GM12878 (cell line): Measurements from ENCODE around the gene GRIK1. TPM values are rescaled to one million over a fixed set of nuclear protein-coding genes. Genes with fewer than 3 reads are reported as not detected.

Source experiments
- ATAC-seq: fragments of 200-7000 bp; cut with Tn5 transposase; 3 replicates; pipeline ENCODE4 v1.9.1; 2020; ENCODE audit warnings: mild to moderate bottlenecking, moderate library complexity
- BruUV-seq: library from RNA; stranded (reverse); fragments of 400-500 nt; replicated peaks from 2 replicates; lab custom pipeline; 2021; lab: Mats Ljungman, UMichigan
- CTCF ChIA-PET: fragments of 300-600 bp; sonication (Branson Sonifier 250); formaldehyde crosslinking; extraction: SDS; loops from one replicate; lab custom pipeline; 2021; ENCODE audit warnings: inconsistent platforms; lab: Yijun Ruan, JAX
- POLR2A ChIA-PET: fragments of 350-600 bp; formaldehyde crosslinking; extraction: SDS; loops from one replicate; lab custom pipeline; 2021; ENCODE audit warnings: inconsistent platforms; lab: Charles Lee
- RAD21 ChIA-PET: fragments of 300-600 bp; sonication (Branson Sonifier 250); formaldehyde crosslinking; loops from one replicate; lab custom pipeline; 2023; ENCODE audit warnings: antibody characterized with exemption; ENCODE audit not compliant: unreplicated experiment; lab: Charles Lee
- SMC1A ChIA-PET: fragments of 300-600 bp; sonication (Branson Sonifier 250); formaldehyde crosslinking; loops from one replicate; lab custom pipeline; 2023; ENCODE audit not compliant: unreplicated experiment, uncharacterized antibody; lab: Charles Lee
- DNase-seq: peaks from one replicate; pipeline ENCODE4 v3.0.0-alpha.2; 2011; ENCODE audit warnings: low read depth, low spot score
- FAIRE-seq: peaks from 3 replicates; lab custom pipeline; 2011; peaks lifted over from hg19 to GRCh38; lab: Jason Lieb, UNC
- H2AFZ ChIP-seq: 2 replicates; pipeline ENCODE4 v1.6.0; 2011; ENCODE audit warnings: low read depth, low read length, control low read depth; ENCODE audit not compliant: control insufficient read depth
- H3K27ac ChIP-seq: 2 replicates; pipeline ENCODE4 v1.5.1; 2011; ENCODE audit warnings: control low read depth; ENCODE audit not compliant: control insufficient read depth, insufficient read depth
- H3K27me3 ChIP-seq, 2 experiments: replicated peaks in 1 of 2; 2 replicates each; pipeline versions ENCODE4 v1.6.0 to v1.6.1; 2011; ENCODE audit warnings: low read length in 1 of 2; ENCODE audit not compliant: control insufficient read depth in 2 of 2, insufficient read depth in 2 of 2
- H3K36me3 ChIP-seq, 2 experiments: 2 replicates each; pipeline ENCODE4 v1.5.1; 2011; ENCODE audit warnings: low read length in 1 of 2; ENCODE audit not compliant: control insufficient read depth in 2 of 2, insufficient read depth in 2 of 2
- H3K4me1 ChIP-seq: 2 replicates; pipeline ENCODE4 v1.6.1; 2011; ENCODE audit warnings: mild to moderate bottlenecking, low read length, moderate library complexity, mixed read lengths; ENCODE audit not compliant: control insufficient read depth, insufficient read depth
- H3K4me2 ChIP-seq: 2 replicates; pipeline ENCODE4 v1.6.0; 2011; ENCODE audit warnings: control low read depth; ENCODE audit not compliant: control insufficient read depth, insufficient read depth
- H3K4me3 ChIP-seq: fragments of 200-600 bp; sonication (generic); 2 replicates; pipeline ENCODE4 v1.5.1; 2016
- H3K79me2 ChIP-seq: 2 replicates; pipeline ENCODE4 v1.6.0; 2011; ENCODE audit warnings: low read length; ENCODE audit not compliant: control insufficient read depth, insufficient read depth
- H3K9ac ChIP-seq: 2 replicates; pipeline ENCODE4 v1.8.0; 2011; ENCODE audit warnings: low read length, control low read depth, mixed read lengths; ENCODE audit not compliant: control insufficient read depth, insufficient read depth
- H3K9me3 ChIP-seq: replicated peaks from 3 replicates; pipeline ENCODE4 v1.5.1; 2011; ENCODE audit warnings: mild to moderate bottlenecking, low read length; ENCODE audit not compliant: control insufficient read depth, insufficient read depth
- H4K20me1 ChIP-seq: 2 replicates; pipeline ENCODE4 v1.6.0; 2011; ENCODE audit not compliant: control insufficient read depth, insufficient read depth
- BCL3 ChIP-seq: IDR thresholded peaks from 2 replicates; pipeline ENCODE4 v1.6.1; 2011; ENCODE audit warnings: borderline replicate concordance, low read depth, mild to moderate bottlenecking, moderate library complexity, low read length; ENCODE audit not compliant: insufficient read depth, poor library complexity, severe bottlenecking
- BHLHE40 ChIP-seq, 2 experiments: fragments of 450-650 bp in 1 of 2; IDR thresholded peaks; 2 replicates each; pipeline ENCODE4 v1.6.1; 2011 to 2017; ENCODE audit warnings: low read depth in 2 of 2, borderline replicate concordance in 1 of 2, improper control_type of control experiment in 1 of 2, low read length in 1 of 2, mild to moderate bottlenecking in 1 of 2
- IKZF2 ChIP-seq, 2 experiments: fragments of 450-650 bp; IDR thresholded peaks; 2 replicates each; pipeline ENCODE4 v1.6.1; 2017; ENCODE audit warnings: mild to moderate bottlenecking in 2 of 2, moderate library complexity in 2 of 2
- MYC ChIP-seq: IDR thresholded peaks from 2 replicates; pipeline ENCODE4 v1.6.1; 2011; ENCODE audit warnings: mild to moderate bottlenecking, low read length, moderate library complexity, inconsistent platforms; ENCODE audit not compliant: insufficient read depth, insufficient replicate concordance, insufficient read length, severe bottlenecking
- NRF1 ChIP-seq: conservative IDR thresholded peaks from 2 replicates; pipeline ENCODE4 v1.6.1; 2011; ENCODE audit warnings: mild to moderate bottlenecking, low read depth, low read length, improper control_type of control experiment
- PML ChIP-seq: IDR thresholded peaks from 2 replicates; pipeline ENCODE4 v1.6.1; 2012; ENCODE audit warnings: low read length, inconsistent platforms
- SMC3 ChIP-seq: IDR thresholded peaks from 2 replicates; pipeline ENCODE4 v1.6.1; 2011; ENCODE audit warnings: low read length, improper control_type of control experiment, borderline replicate concordance
- SP1 ChIP-seq: IDR thresholded peaks from one replicate; pipeline ENCODE4 v1.6.1; 2011; ENCODE audit warnings: low read depth, low read length
- TAF1 ChIP-seq: IDR thresholded peaks from 2 replicates; pipeline ENCODE4 v1.6.1; 2011; ENCODE audit warnings: mild to moderate bottlenecking, low read depth, low read length, borderline replicate concordance
- WGBS: methylation state at CpG from one replicate; pipeline ENCODE4 v1.1.6; 2016; ENCODE audit warnings: low lambda C conversion rate; ENCODE audit not compliant: insufficient replicate concordance, insufficient coverage; ENCODE audit errors: missing lambda C conversion rate; 5-methylcytosine and 5-hydroxymethylcytosine counted together
- in situ Hi-C: fragments of 300-500 bp; cut with MboI; formaldehyde crosslinking; loops from 9 replicates; pipeline ENCODE4 v1.14.3; 2018; ENCODE audit warnings: mixed read lengths
- intact Hi-C: fragments of 100-400 bp; cut with micrococcal nuclease; formaldehyde crosslinking; loops from one replicate; pipeline ENCODE4 v1.14.2; 2022; ENCODE audit not compliant: unreplicated experiment
- polyA plus RNA-seq, 11 experiments: library from polyadenylated mRNA; depleted of rRNA in 4 of 11; unstranded in 6 of 11; stranded (reverse) in 5 of 11; fragments of >200 nt; fragmentation: Nextera tagmentation in 4 of 11; fragmentation: Illumina TruSeq in 1 of 11; extraction: Ambion mirVana in 4 of 11; extraction: Trizol in 1 of 11; gene quantifications; 1 replicate in 1 of 11; 2 replicates in 10 of 11; pipeline versions ENCODE4 v1.2.1 to v1.2.3, GENCODE V29; 2011 to 2016; ENCODE audit warnings: inconsistent platforms in 2 of 11, missing spikeins in 2 of 11, low read depth in 1 of 11
- total RNA-seq, 4 experiments: library from RNA; depleted of rRNA in 3 of 4; stranded (reverse); fragments of >200 nt in 3 of 4; fragmentation: Illumina TruSeq in 1 of 4; extraction: Trizol in 1 of 4; gene quantifications; 2 replicates each; pipeline versions ENCODE4 v1.2.1 to v1.2.3, GENCODE V29; 2013 to 2021
- TF ChIP-seq, protein P1 (sequence below): IDR thresholded peaks from 2 replicates; pipeline ENCODE4 v1.6.1; 2012; ENCODE audit warnings: low read depth, low read length, improper control_type of control experiment

GRIK1 gene
- total and polyA plus RNA-seq, 10 of the 15 experiments (the other 5 are each of a cell fraction or from before 2014, with no cell fraction given): 0.05 to 0.13 (median 0.09) TPM; not detected in 7

- Histone ChIP-seq H3K36me3 (no peaks in the 10 kb centered on the region), H4K20me1 (no peaks in the 10 kb centered on the region), H3K4me1 (no peaks in the 10 kb centered on the region), H3K27me3 (no peaks in the 10 kb centered on the region), H3K79me2 (no peaks in the 10 kb centered on the region), H3K4me3 (no peak overlapping the region), H3K9ac (no peak overlapping the region), H3K4me2 (no peak overlapping the region), H3K9me3 (no peaks in the 10 kb centered on the region), H2AFZ (no peak overlapping the region), H3K27ac (no peak overlapping the region)
- in situ Hi-C loops (no loop called here), intact Hi-C loops (no loop called here)
- BruUV-seq: no TSS peak
- TF ChIP-seq NRF1 (no peak), BHLHE40 (IDR thresholded peaks at IDR 0.05; ENCODE audit: borderline replicate concordance in 1 of 2, low read depth in 2 of 2, low read length in 1 of 2) (no peak), SP1 (no peak), SMC3 (no peak), BCL3 (no peak), PML (no peak), IKZF2 (IDR thresholded peaks at IDR 0.05) (no peak), MYC (no peak), TAF1 (no peak)
- TF ChIP-seq, protein P1, sequence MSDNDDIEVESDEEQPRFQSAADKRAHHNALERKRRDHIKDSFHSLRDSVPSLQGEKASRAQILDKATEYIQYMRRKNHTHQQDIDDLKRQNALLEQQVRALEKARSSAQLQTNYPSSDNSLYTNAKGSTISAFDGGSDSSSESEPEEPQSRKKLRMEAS: no peak
- 73% methylated on average over 5 of the region's 5 CpGs for WGBS
- ATAC-seq (no peak), FAIRE-seq (no peak), DNase-seq (no peak)
- CTCF ChIA-PET: no interaction called here
- SMC1A ChIA-PET: interaction anchor here (0.6 kb wide), 1 partner anchor 10 kb away, joined by 3 read pairs; no protein-coding TSS in a partner anchor
- POLR2A ChIA-PET: no interaction called here
- RAD21 ChIA-PET: no interaction called here
Measured at GRCh38 chr21:29582855-29583254, 356.9 kb downstream of the GRIK1 start.
